Dermis blood vessel endothelial cell (primary cell): Measurements from ENCODE around the gene ATP6V0E2. TPM values are rescaled to one million over a fixed set of nuclear protein-coding genes. Genes with fewer than 3 reads are reported as not detected.
"Not testable (repeated sequence)": the region's sequence is repeated elsewhere in the genome, so short reads cannot be mapped to it uniquely, and the experiment has no call there.

Experiments
- DNase-seq: peaks from one replicate; pipeline ENCODE4 v3.0.0; 2010
- total RNA-seq: library from RNA; depleted of rRNA; stranded (reverse); fragments of >200 nt; gene quantifications from 2 replicates; pipeline ENCODE4 v1.2.3, GENCODE V29; 2014

Gene ATP6V0E2
- total RNA-seq, 1 donor from 2014 or later: 12.1 TPM

DNA sequence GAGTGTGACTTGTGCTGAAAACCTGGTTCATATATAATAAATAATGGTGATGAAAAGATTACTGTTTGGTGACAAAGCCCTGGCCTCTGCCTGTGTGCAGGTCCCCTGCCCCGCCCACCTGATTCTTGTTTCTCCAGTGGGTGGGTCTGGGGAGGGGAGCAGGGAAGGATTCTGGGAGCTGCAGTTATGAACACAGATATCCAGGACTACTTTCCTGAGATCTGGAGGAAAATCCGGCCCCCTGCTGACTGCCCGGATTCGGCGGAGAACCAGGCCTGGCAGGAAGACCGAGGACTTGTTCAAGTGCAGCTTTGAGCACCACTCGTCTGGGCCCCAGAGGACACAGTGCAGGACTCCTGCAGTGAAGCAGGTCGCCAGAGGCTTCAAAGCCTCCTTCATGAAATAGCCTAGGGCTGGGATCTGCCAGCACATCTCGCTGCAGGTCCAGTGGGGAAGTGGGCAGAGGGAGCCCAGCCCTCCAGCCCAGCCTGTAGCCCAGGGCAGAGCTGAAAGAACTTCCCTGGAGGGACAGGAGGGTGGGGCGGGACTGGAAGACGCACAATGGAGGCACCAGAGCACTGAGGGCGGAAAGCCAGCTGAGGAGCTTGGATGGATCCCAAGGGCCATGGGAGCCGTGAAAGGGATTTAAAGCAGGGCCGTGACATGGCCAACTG lies 7.0 kb downstream of the ATP6V0E2 start:
- DNase-seq: no peak

DNA sequence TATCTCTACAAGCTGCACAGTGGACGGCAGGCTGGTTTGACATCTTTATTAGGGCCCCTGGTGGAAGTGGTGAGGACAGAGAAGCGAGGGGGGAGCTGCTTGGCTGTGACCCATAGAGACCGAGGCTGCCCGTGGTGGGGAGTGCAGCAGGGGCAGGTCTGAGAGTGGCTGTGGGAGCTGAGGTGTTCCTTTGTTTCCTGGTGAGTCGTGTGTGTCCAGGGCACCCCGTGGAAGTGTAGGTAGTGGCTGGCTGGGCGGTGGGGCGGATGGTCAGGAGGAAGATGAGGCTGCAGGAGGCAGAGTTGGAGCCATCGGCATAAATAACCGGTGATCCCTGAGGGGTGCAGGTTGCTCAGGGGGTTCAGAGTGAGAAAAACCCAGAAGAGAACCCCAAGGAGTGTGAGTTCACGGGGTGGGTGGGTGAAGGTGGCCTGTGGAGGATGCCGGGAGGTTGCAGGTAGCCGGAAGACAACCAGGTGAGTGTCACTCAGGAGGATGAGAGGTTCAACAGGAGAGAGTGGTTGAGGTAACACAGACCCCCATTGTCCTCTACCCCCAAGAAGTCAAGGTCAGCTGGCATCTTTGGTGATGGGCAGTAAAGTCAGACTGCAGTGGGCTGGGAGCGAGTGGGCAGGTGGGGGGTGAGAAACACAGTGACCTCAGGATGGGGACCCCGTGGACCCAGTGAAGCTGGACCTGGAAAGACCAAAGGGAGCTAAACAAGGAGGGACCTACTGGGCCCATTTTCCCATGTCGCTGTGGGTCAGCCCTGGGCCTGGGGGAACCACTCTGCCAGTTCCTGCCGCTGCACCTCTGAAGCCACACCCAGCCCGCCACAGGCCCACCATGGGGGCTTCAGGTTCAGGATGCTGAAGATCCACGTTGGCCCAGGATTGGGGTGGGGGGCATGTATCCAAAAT lies 7.8 kb downstream of the ATP6V0E2 start:
- DNase-seq: no peak

DNA sequence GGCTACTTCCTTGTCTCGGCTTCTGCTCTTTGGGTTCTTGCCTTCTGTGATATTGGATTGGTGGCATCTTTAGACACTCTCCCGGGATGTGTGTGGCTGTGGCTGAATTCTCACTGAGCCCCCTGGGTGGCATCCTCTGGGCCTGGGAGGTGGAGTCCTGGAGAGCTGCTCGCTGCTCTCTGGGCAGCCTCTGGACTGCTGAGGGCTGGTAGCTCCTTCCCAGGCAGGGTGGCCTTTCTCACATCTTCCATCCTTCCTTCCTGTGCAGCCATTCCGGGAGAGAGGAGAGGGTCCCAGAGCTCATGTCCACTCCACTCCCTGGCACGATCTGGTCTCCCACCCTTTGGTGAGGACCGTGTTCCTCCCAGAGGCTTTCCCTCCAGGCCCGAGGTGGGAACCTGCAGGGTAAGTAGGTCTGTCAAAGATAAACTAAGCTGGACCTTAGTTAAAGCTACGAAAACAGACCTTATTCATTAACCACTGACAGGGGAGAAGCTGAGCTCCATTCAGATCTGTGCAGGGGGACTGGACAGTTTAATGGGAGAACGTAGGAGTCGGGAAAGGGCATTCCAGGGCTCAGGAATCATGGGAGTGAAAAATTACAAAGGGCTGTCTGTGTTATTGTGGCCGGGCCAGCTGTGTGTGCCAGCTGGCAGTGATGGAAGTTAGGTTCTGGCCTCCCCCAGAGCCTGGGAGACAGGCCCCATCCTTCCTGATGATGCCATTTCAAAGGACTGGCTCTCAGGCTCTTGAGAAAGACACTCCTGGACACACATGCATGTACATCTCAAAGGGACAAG lies 8.7 kb downstream of the ATP6V0E2 start:
- no peak for DNase-seq

DNA sequence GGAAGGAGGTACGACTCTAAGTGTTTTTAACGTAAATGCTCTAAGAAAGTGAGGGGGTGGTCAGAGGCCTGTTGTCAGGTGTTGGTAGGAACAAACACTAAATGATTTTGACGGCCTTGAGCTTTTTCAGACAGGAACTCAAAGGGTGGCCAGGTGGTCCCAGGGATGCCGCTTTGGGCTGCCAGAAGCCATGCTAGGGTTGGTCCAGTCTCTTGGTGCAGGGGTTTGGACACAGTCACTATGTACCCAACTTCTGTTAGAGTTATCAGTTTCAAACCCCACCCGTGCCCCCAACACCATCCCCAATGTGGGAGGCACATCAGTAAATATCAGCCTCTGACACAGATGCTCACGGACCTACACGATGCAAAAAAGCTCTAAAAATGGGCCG lies 9.3 kb downstream of the ATP6V0E2 start:
- DNase-seq: no peak

DNA sequence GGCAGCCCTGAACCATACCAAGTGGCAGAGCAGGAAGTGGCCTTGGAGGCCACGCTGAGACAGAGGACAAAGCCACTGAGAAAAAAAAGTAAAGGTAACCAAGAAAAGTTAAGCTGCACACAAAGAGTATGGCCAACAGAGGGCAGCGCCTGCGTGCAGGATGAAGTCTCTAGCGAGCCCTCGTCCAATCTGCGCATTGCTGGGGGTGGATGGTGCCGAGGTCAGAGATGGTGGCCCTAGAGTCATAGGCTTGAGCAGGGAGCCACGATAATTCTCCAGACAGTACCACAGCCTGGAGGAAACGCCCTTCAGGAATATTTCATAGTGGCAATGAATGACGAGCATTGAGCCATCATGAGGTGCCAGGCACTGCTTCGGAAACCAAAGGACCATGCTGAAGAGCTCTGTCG lies 9.7 kb downstream of the ATP6V0E2 start:
- DNase-seq: peak; percentile 69

DNA sequence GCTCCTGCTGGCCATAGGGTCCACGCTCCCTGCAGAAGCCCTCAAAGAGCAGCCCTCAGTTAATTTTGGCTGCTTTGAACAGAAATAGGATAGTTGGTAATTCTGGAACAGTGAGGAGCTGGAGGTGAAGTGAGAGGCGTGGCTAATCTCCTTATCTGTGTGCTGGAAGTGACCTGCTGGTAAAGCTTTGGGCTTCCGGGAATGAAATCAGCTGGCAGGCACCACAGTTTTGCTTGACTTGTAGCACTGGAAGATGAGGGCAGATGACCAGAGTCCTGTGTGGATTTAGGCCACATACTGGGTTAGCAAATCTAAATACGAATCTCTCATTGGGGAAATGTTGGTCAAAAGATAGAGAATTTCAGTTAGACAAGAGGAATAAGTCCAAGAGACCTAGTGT lies 10.2 kb downstream of the ATP6V0E2 start:
- DNase-seq: no peak

DNA sequence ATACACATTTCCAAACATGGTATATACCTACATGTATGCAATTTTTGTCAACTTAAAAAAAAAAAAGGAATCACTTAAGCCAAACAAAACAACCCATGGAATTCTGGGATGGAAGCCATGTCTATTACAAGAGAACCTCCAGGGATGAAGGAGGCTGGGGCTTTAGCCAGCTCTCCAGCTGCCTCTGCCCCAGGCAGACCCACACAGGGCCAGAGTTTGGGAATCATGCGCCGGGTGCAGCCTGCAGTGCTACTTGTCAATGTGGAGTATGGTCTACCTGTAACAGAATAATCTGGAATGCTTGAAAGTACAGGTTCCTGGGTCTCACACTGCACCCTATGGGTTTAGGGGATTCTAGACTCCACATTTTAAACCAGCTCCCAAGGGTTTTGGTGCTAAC lies 10.8 kb downstream of the ATP6V0E2 start:
- no peak for DNase-seq

DNA sequence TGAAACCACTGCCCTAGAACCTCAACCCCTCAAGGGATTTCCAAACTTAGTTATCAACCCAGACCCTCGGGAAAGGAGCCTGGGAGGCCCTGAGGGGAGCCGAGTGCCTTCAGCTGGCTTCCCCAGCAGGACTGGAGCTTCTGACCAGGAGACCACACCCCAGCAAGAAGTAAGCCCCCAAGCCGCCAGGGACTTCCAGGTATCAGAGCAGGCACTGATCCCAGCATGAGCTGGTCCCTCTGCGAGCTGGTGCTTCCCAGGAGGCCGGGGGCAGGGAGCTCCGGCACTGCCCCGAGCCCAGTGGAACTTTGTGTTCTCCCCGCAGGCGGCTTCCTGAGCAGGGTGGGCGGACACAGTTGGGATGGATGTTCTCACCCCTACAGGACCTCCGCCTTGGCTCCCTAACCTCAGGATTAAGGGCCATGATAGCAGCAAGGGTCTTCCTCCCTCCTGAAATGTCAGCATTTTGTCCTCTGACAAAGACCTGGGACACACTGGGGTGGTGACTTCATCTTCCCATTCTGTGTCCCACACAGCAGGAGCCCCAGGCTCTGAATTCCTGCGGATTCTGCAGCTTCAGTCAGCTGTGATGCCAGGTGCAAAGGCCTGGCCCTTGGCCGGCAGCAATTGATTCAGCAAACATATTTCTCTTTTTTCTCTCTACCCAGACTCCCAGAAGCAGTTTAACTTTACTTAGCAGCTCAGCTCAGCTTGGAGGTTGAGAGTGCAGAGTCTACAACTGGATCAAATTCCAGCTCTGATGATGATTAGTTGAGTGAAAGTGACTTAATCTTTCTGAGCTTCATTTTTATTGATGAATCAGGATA lies 11.6 kb downstream of the ATP6V0E2 start:
- DNase-seq: no peak

DNA sequence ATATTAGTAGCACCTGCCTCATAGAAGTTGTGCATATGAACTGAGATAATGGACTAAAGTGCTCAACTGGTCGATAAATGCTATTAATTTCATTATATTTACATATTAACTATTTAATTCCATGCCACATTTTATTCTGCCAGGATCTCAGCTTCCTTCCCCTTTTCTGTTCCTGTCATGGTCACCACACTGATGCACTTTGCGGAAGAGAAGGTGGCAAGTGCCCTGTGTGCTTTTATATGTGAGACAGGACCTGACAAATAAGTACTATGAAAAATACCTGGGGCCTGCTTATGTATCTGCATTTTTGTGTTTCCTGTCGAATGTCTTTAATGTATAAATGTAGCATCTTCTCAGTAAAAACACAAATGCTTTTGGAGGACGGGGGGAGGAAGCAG lies 12.2 kb downstream of the ATP6V0E2 start:
- DNase-seq: no peak

DNA sequence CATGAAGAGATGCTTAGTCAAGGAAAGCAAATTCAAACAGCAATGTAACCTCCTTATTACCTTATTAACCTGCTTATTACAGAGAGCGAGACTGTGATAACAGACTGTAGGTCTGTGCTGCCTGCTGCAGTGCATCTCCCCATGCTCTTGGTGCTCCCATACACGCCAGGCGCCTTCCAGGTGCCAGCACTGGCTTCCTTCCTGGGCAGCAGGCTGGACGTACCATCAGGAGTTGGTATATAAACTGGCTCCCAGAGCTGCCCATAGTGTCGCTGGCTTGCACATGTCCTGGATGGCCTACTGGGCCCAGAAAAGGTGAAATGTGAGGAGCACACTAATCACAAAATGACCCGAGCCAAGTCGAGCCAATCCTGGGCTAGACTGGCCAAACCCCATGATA lies 13.5 kb downstream of the ATP6V0E2 start:
- DNase-seq: no peak

DNA sequence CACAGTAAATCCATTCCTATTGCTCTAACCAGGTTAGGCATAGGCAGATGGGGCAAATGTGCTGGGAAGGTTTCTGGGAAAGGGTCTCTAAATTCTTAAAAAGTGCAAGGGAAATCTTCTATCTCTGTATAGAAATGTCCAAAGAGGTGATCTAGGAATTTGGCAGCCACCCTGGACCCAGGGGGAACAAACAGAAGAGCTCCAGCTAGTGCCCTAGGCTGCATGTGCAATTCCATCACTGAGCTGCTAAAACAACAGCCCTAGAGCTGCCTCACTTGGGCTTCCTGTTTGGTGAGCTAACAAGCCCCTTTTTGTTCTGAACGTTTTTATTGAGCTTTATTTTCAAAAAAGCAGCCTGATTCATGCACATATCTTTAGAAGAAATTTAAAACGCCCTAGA lies 16.9 kb downstream of the ATP6V0E2 start:
- DNase-seq: not testable (repeated sequence)

DNA sequence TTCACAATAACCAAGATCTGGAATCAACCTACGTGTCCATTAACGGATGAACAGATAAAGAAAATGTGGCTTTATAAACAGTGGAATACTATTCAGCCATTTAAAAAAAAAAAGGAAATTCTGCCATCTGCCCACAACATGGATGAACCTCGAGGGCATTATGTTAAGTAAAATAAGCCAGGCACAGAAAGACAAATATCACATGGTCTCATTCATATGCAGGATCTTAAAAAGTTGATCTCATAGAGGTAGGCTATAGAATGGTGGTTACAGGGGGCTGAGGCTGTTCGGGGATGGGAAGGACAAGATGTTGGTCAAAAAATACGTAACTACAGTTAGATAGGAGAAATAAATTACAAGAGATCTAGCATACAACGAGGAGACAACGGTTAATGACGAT lies 21.2 kb downstream of the ATP6V0E2 start:
- not testable (repeated sequence) for DNase-seq

DNA sequence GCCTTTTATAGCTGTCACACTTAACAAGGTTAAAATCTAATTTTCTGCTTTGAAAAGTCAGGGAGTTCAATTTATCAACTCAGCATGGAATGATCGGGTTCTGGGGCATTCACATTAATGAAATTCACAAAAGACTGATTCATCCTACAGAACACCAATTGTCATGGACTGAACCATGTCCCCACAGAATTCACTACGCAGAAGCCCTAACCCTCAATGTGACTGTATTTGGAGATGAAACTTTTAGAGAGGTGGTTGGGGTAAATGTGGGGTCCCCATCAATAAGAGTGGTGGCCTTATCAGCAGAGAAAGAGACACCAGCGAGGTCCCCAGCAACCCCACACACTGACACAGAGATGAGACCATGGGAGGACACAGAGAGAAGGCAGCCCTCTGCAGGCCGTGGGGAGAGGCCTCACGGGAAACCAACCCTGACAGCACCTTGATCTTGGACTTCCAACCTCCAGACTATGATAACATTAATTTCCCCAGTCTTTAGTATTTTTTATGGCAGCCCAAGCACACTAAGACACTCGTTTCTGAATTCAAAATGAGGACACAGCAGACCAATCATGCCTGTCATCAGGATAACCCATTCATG lies 34.1 kb downstream of the ATP6V0E2 start:
- DNase-seq: not testable (repeated sequence)

DNA sequence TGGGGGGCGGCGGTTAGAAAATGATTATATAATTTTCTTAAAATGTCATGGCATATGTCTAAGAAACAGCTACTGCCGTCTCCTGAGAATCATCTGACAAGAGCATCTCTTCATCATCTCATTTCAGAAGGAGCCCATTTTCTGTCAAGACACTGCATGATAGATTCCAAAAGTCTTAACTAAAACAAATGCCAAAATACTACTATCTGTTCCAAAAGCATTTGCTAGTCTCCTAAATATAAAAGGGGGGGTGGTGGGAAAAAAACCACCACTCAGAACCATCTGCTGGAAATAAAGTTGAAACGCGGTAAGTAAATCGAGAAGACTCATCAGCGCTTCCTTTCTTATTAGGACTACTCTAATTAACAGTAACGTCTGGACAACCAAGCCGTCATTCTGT lies 36.5 kb downstream of the ATP6V0E2 start:
- not testable (repeated sequence) for DNase-seq

DNA sequence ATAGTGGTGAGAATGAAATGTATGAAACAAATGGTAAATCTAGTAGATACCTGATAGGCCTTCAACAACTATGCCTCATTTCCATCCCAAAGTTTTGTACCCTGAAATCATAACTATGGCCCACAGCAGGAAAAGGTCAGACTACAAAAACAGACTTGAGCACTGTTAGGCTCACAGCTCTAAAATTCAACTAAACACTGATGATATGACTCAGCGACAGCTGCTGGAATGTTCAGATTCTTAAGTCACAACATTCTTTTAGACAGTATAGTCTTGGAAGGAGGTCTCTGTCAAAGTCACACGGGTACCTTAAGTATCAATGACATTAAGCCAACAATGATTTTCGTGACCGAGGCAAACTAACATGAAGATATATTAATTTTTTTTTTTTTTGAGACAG lies 38.4 kb downstream of the ATP6V0E2 start:
- DNase-seq: peak; percentile 8

DNA sequence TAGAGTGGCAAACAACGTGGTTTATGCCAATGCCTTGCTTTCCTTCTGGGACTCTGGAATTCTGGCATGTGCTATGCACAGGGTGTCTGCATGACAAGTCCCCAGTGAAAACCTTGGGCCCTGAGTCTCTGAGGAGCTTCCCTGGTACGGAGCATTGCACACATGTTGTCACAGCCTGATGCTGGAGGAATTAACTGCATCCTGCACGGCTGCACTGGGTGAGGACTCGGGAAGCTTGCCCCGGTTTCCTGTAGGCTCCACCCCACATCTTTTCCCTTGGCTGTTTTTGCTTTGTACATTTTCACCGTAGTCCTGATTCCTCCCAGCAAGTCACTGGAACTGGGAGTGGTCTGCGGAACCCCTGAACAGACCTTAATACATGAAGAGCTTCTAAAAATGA lies 52.6 kb downstream of the ATP6V0E2 start:
- not testable (repeated sequence) for DNase-seq

Other genes with a start within 250 kb of the ATP6V0E2 start
- gene ZNF467, start 100.4 kb upstream of the ATP6V0E2 start, total RNA-seq: 4.8 and 12.7 TPM in 2 replicates
- 10.0 and 12.1 TPM in 2 replicates for gene ZNF862, start 35.6 kb upstream of the ATP6V0E2 start, total RNA-seq